Measurements from ENCODE around the gene FBRSL1.

FBRSL1 gene

GRCh38 chr12:132525011-132525832, 35.3 kb downstream of the FBRSL1 start:
- Histone ChIP-seq H3K4me1 (ENCODE audit: control insufficient read depth, insufficient read depth, low read length) (peaks cover 8% of the 10 kb centered on the region), H3K27me3 (ENCODE audit: control insufficient read depth, insufficient read depth, low read length, poor library complexity, severe bottlenecking) (no peaks in the 10 kb centered on the region), H3K9me3 (ENCODE audit: control insufficient read depth, low read length) (no peaks in the 10 kb centered on the region), H3K36me3 (ENCODE audit: control insufficient read depth, insufficient read depth, low read length) (no peaks in the 10 kb centered on the region), H3K4me3 (ENCODE audit: insufficient read depth, low read depth, low read length) (no peak overlapping the region), H3K27ac (ENCODE audit: insufficient read depth, low read depth, low read length, poor library complexity, severe bottlenecking) (no peak overlapping the region)
- WGBS, 2 experiments, result 95% methylated on average over 43 of the region's 43 CpGs

GRCh38 chr12:132525833-132526455, 36.0 kb downstream of the FBRSL1 start:
- no peaks in the 10 kb centered on the region for H3K36me3 ChIP-seq (ENCODE audit: control insufficient read depth, insufficient read depth, low read length)
- WGBS, 2 experiments, result 79 to 80% methylated on average over 28 of the region's 28 CpGs

GRCh38 chr12:132527186-132527882, 37.4 kb downstream of the FBRSL1 start:
- 93 to 95% methylated on average over 25 of the region's 25 CpGs for WGBS, 2 experiments
- H3K27ac ChIP-seq (ENCODE audit: insufficient read depth, low read depth, low read length, poor library complexity, severe bottlenecking), result no peak overlapping the region
- no peaks in the 10 kb centered on the region for H3K9me3 ChIP-seq (ENCODE audit: control insufficient read depth, low read length)
- H3K36me3 ChIP-seq (ENCODE audit: control insufficient read depth, insufficient read depth, low read length), result no peaks in the 10 kb centered on the region
- H3K4me3 ChIP-seq (ENCODE audit: insufficient read depth, low read depth, low read length), result no peak overlapping the region
- H3K27me3 ChIP-seq (ENCODE audit: control insufficient read depth, insufficient read depth, low read length, poor library complexity, severe bottlenecking), result no peaks in the 10 kb centered on the region
- H3K4me1 ChIP-seq (ENCODE audit: control insufficient read depth, insufficient read depth, low read length), result peaks cover 8% of the 10 kb centered on the region

More at GRCh38 chr12:132525833-132526455, 36.0 kb downstream of the FBRSL1 start:
- Histone ChIP-seq H3K9me3 (ENCODE audit: control insufficient read depth, low read length) (no peaks in the 10 kb centered on the region), H3K4me3 (ENCODE audit: insufficient read depth, low read depth, low read length) (no peak overlapping the region), H3K4me1 (ENCODE audit: control insufficient read depth, insufficient read depth, low read length) (peaks cover 8% of the 10 kb centered on the region), H3K27ac (ENCODE audit: insufficient read depth, low read depth, low read length, poor library complexity, severe bottlenecking) (no peak overlapping the region), H3K27me3 (ENCODE audit: control insufficient read depth, insufficient read depth, low read length, poor library complexity, severe bottlenecking) (no peaks in the 10 kb centered on the region)

GRCh38 chr12:132527883-132528264, 37.9 kb downstream of the FBRSL1 start:
- no peak overlapping the region for H3K4me3 ChIP-seq (ENCODE audit: insufficient read depth, low read depth, low read length)
- WGBS, 2 experiments, result 92 to 93% methylated on average over 11 of the region's 11 CpGs
- no peaks in the 10 kb centered on the region for H3K36me3 ChIP-seq (ENCODE audit: control insufficient read depth, insufficient read depth, low read length)
- no peaks in the 10 kb centered on the region for H3K9me3 ChIP-seq (ENCODE audit: control insufficient read depth, low read length)
- H3K4me1 ChIP-seq (ENCODE audit: control insufficient read depth, insufficient read depth, low read length), result peaks cover 8% of the 10 kb centered on the region
- H3K27ac ChIP-seq (ENCODE audit: insufficient read depth, low read depth, low read length, poor library complexity, severe bottlenecking), result no peak overlapping the region
- H3K27me3 ChIP-seq (ENCODE audit: control insufficient read depth, insufficient read depth, low read length, poor library complexity, severe bottlenecking), result no peaks in the 10 kb centered on the region

GRCh38 chr12:132528564-132529106, 38.7 kb downstream of the FBRSL1 start:
- no peaks in the 10 kb centered on the region for H3K9me3 ChIP-seq (ENCODE audit: control insufficient read depth, low read length)
- no peak overlapping the region for H3K27ac ChIP-seq (ENCODE audit: insufficient read depth, low read depth, low read length, poor library complexity, severe bottlenecking)
- H3K4me1 ChIP-seq (ENCODE audit: control insufficient read depth, insufficient read depth, low read length), result peaks cover 8% of the 10 kb centered on the region
- no peaks in the 10 kb centered on the region for H3K27me3 ChIP-seq (ENCODE audit: control insufficient read depth, insufficient read depth, low read length, poor library complexity, severe bottlenecking)
- H3K36me3 ChIP-seq (ENCODE audit: control insufficient read depth, insufficient read depth, low read length), result no peaks in the 10 kb centered on the region
- H3K4me3 ChIP-seq (ENCODE audit: insufficient read depth, low read depth, low read length), result no peak overlapping the region
- WGBS, 2 experiments, result 94 to 95% methylated on average over 21 of the region's 21 CpGs

- Histone ChIP-seq H3K4me3 (ENCODE audit: insufficient read depth, low read depth, low read length) (no peak overlapping the region), H3K9me3 (ENCODE audit: control insufficient read depth, low read length) (no peaks in the 10 kb centered on the region), H3K4me1 (ENCODE audit: control insufficient read depth, insufficient read depth, low read length) (peaks cover 3% of the 10 kb centered on the region), H3K27ac (ENCODE audit: insufficient read depth, low read depth, low read length, poor library complexity, severe bottlenecking) (no peak overlapping the region), H3K36me3 (ENCODE audit: control insufficient read depth, insufficient read depth, low read length) (no peaks in the 10 kb centered on the region), H3K27me3 (ENCODE audit: control insufficient read depth, insufficient read depth, low read length, poor library complexity, severe bottlenecking) (no peaks in the 10 kb centered on the region)
- WGBS, 2 experiments, result 91% methylated on average over 11 of the region's 11 CpGs
These were observed 39.3 kb downstream of the FBRSL1 start for GRCh38 chr12:132529156-132529839.

GRCh38 chr12:132529906-132530305, 40.0 kb downstream of the FBRSL1 start:
- no peak overlapping the region for H3K27ac ChIP-seq (ENCODE audit: insufficient read depth, low read depth, low read length, poor library complexity, severe bottlenecking)
- H3K4me1 ChIP-seq (ENCODE audit: control insufficient read depth, insufficient read depth, low read length), result peaks cover 3% of the 10 kb centered on the region
- no peaks in the 10 kb centered on the region for H3K36me3 ChIP-seq (ENCODE audit: control insufficient read depth, insufficient read depth, low read length)
- 94 to 95% methylated on average over 10 of the region's 10 CpGs for WGBS, 2 experiments
- H3K9me3 ChIP-seq (ENCODE audit: control insufficient read depth, low read length), result no peaks in the 10 kb centered on the region
- H3K27me3 ChIP-seq (ENCODE audit: control insufficient read depth, insufficient read depth, low read length, poor library complexity, severe bottlenecking), result no peaks in the 10 kb centered on the region
- H3K4me3 ChIP-seq (ENCODE audit: insufficient read depth, low read depth, low read length), result no peak overlapping the region

GRCh38 chr12:132530447-132530846, 40.5 kb downstream of the FBRSL1 start:
- Histone ChIP-seq H3K4me3 (ENCODE audit: insufficient read depth, low read depth, low read length) (no peak overlapping the region), H3K9me3 (ENCODE audit: control insufficient read depth, low read length) (peaks cover 4% of the 10 kb centered on the region), H3K4me1 (ENCODE audit: control insufficient read depth, insufficient read depth, low read length) (peaks cover 3% of the 10 kb centered on the region), H3K36me3 (ENCODE audit: control insufficient read depth, insufficient read depth, low read length) (no peaks in the 10 kb centered on the region), H3K27me3 (ENCODE audit: control insufficient read depth, insufficient read depth, low read length, poor library complexity, severe bottlenecking) (no peaks in the 10 kb centered on the region), H3K27ac (ENCODE audit: insufficient read depth, low read depth, low read length, poor library complexity, severe bottlenecking) (no peak overlapping the region)
- WGBS, 2 experiments, result 88 to 89% methylated on average over 3 to 4 of the region's 6 CpGs

GRCh38 chr12:132530851-132531250, 40.9 kb downstream of the FBRSL1 start:
- WGBS, 2 experiments, result 89 to 93% methylated on average over 7 of the region's 7 CpGs
- no peaks in the 10 kb centered on the region for H3K27me3 ChIP-seq (ENCODE audit: control insufficient read depth, insufficient read depth, low read length, poor library complexity, severe bottlenecking)
- H3K27ac ChIP-seq (ENCODE audit: insufficient read depth, low read depth, low read length, poor library complexity, severe bottlenecking), result no peak overlapping the region
- H3K9me3 ChIP-seq (ENCODE audit: control insufficient read depth, low read length), result peaks cover 6% of the 10 kb centered on the region
- no peak overlapping the region for H3K4me3 ChIP-seq (ENCODE audit: insufficient read depth, low read depth, low read length)
- peaks cover 3% of the 10 kb centered on the region for H3K4me1 ChIP-seq (ENCODE audit: control insufficient read depth, insufficient read depth, low read length)
- no peaks in the 10 kb centered on the region for H3K36me3 ChIP-seq (ENCODE audit: control insufficient read depth, insufficient read depth, low read length)
